HG02973 (cell line): ENCODE data around the gene SLC25A51.
A peak's percentile ranks its signal among the peaks of the same experiment; 100 is the strongest.
"Not testable (repeated sequence)": the region's sequence is repeated elsewhere in the genome, so short reads cannot be mapped to it uniquely, and the experiment has no call there.

Source experiments
- ATAC-seq: cut with Tn5 transposase; IDR thresholded peaks from one replicate; pipeline ENCODE4 v1.9.1; 2021; ENCODE audit warnings: moderate library complexity; ENCODE audit not compliant: unreplicated experiment

The SLC25A51 gene

DNA sequence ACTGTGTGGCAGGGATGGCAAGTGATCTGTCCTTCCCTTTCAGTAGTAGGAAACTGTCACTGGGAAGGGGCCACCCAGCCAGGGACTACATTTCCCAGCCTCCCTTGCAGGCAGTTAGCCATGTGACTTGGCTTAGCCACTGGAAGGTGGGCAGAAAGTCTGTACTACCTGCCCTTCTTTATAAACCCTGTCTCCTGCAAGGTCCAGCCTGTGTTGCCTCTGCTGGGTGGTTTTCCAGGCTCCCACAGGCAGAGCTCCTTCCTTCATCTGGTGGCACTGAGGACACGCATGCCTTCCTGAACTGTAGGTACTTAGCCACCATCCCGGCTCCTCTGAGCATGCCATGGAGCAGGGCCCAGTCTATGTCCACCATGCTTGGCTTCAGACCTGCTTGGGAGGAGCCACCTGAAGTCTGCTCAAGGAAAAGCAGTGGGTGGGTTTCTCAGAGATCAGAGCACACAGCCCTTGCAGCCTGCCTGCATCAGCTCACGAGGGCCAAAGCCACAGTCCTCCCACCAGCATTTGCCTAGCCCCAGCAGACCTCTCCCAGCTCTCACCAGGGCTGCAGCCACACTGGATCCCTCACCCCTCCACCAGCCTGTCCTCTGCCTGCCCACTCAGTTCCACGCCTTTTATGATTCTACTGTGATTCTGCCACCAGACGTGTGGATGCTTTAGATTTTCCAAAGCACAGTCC, 16.7 kb upstream of the SLC25A51 start:
- peak; percentile 67 for ATAC-seq

DNA sequence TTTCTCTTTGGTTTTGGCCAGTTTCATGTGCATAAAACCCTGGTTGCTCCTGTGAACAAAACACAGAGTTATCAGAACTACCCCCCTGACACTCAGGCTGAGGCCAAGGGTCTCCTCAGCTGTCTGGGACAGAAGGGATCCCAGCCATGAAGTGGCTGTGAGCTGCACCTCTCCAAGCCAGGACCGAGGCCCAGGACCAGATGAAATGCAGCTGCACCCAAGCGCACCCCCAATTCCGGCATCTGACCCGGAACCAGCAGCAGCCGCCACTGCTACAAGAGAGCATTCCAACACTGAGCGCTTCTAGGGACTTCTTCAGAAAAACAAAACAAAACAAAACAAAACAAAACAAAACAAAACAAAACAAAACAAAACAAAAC, 16.0 kb upstream of the SLC25A51 start:
- no peak for ATAC-seq

DNA sequence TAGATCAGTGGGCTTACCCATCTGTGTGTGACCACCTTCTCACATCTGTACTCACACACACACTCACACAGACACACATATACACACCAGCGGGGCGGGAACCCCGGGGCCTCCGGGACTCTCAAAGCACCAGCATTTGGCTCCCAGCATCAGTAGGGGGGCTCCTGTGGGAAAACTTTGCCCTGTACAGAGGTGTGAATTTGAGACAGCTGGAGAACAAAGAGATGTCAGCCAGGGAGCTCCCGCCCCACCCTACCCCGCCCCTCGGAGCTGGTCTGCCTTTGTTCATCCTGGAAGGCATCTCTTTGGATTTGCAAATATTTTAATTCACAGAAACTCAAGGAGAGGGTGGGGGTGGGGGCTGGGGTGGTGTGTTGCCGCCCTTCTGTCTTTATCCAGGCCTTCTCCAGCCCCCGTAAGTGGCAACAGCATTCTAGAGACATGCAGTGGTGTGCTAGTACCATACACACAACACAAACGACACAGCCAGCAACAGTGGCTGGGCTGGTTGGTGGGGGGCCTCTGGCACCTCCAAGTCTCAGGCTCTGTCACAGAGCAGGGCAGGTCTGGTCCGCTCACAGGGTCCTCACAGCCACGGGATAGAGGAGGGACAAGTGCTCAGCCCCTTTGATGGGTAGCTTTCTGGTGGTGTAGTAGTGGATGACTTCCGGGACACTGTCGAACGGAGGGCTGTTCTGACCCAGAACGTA, 15.5 kb upstream of the SLC25A51 start:
- no peak for ATAC-seq

DNA sequence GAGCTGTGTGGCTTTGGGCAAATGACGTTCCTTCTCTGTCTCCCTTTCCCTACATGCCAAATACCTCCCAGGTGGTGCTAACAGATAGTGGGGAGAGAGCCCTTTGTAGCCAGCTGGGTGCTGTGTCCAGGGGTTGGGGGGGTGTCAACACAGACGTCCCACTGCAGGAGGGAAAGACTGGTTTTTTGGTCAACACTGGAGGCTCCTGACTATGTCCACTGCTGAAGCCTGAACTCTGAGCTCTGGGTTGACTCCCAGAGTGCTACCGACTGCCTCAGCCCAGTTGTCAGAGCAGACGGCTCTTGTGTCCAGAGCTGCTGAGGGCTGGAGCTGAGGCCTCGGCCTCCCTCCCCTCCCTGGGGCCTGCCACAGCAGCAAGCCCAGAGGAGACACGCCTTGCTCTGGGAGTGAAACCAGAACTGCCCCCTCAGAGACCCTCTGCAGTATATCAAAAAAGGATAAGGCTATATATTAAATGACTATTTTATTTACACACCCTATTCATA, 14.8 kb upstream of the SLC25A51 start:
- no peak for ATAC-seq

DNA sequence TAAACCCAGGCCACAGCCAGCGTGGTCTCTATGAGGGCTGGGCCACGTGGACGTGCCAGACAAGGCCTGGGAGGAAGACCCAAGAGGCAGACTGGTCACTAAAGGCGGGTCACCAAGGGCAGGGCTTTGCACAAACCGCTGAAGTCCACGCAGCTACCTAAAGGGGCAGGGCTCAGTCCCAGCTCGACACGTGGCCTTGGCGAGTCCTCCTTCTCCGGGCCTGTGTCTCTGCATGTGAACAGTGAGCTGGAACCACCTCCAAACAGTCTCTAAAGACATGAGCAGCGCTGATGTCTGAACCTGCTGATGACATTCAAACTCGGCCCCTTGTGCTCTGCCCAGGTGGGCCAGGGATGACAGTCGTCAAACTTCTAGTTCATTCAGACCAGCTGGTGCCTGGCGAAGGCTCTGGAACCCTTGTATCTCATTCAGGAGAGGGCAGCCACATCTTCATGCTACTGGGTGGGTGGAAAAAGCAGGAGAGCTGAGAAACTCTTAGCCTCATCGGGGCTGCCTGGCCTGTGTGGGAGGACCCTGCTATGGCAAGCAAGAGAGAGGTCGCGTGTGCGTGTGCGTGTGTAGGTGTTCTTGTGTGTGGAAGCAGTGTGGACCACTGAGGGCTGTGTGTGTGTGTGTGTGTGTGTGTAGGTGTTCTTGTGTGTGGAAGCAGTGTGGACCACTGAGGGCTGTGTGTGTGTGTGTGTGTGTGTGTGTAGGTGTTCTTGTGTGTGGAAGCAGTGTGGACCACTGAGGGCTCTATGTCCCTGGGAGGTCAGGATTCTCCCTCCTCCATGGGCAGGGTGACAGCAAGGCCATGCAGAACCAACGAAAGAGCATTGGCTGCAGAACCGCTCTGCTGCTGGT, 14.1 kb upstream of the SLC25A51 start:
- ATAC-seq: no peak

DNA sequence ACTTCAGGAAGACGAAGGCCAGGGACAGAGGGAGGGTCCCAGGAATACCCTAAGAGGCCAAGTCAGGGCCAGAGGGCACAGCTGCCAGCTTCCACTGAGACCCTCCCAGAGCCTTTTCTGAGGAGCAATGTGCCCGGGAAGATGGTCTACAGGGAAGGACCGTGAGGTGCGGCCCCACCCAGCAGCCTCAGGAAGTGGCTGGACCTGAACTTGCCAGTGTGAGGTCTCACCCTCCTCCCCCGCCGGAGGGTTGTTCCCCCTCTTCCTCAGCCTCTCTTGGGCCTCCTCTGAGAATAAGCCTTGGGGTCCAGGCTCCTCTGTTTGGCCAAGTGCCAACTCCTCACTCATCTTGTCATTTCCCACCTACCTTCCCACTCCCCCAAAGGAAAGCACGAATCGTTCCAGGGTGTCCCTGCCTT, 13.4 kb upstream of the SLC25A51 start:
- ATAC-seq: no peak

DNA sequence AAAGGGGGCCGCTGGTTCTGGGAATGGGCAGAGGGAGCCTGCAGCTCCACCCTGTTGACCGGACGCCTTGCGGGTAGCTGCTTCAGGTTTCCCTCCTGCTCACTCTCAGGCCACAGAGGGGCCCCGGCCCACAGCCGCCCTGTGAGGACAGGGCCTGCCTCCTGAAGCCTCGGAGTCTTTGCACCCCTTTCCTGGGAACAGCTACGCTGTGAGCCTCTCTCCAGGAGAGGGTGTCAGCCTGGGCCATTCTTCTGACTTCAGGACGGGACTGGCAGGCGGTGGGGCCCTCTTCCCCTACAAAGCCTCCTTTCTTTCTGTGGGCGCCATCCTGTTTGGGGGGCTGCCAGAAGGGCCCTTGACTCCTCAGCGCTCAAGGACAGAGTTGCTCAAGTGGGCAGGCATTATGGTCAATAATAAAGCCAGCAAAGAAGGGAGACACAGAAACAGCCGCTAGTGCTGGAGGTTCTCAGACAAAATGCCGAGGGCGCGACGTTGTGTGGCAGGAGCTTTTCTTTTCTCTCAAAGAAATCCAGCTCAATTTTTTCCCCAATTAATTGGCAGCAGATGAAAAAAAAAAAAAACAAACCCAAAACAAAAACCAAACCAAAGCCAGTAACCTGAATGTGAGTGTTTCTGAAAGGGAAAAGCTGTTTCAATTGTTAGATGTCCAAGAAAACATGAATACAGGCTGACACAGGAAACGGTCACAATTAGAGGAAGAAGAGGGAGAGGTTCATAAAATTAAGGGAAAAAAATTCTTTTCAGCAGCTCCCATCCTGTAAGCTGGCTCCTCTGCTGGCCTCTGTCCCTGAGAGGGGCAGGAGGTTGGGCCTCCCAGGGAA, 12.8 kb upstream of the SLC25A51 start:
- ATAC-seq: no peak

DNA sequence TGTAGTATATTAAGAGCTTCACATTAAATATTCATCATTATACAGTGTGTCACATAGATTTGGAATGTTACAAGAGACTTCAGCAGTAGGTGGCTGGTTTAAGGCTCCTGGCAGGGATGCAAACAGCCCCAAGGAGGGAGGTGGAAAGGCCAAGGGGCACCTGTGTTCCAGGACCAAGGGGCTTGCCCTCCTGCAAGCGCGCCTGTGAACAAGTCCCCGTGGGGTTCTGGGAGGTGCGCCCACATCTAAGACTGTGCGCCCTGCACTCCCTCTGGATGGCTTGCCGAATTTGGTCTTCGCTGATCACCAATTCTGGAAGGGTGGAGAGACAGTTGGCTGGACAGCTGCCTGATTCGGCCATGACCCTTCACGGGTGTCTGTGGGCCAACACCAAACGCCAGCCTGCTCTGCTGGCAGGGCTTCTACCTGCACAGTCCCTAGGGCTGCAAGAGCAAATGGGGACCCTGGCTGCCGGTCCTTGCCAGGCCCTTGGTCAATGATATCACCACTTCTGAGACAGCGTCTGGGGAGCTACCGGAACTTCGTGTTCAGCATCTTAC, 12.1 kb upstream of the SLC25A51 start:
- ATAC-seq: no peak

DNA sequence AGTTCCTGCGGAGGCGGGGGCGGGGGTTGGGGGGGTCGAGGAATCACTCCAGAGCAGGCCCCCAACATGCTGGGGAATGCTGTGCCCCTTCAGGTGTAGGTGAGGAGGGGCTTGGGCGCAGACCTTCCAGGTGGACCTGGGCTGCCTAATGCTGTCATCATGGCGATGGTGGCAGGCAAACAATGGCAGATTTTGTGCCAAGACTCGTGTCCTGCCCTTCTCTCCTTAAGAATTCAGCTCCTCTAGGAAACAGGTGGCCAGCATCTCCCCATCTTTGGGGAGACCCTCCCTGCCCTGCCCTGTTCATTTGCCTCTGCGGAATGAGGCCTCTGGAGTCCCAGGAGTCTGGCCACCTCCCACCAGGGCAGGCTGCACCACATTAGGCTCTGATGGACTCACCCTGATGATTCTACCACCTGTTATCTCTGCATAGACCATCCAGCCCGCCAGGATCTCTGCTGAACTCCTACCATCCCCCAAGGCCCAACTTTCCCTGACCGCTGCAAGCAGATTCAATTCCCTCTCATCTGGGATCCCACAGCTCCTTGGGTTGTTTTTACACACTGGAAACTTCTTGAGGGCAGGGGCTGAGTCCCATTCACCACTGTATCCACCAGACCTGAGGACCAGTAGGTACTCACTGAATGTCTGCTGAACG, 10.9 kb upstream of the SLC25A51 start:
- ATAC-seq: no peak

DNA sequence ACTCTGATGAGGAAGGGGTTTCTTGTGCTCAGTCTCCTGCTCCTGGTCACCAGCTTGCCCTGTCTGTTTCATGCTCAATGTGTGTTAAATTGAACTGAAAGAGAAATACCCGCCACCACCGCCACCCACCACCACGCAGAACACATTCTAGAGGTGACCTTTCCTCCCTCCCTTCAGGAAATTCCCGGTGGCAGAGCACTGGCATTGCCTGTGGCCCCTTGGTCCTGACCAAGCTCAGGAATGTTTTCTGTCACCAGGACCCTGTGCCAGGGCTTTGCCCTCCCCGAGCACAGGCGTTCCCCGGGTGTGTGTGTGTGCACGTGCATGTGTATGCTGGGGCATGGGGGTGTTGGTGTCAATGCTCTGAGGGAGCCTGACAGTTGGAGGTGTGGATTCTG, 10.2 kb upstream of the SLC25A51 start:
- no peak for ATAC-seq

DNA sequence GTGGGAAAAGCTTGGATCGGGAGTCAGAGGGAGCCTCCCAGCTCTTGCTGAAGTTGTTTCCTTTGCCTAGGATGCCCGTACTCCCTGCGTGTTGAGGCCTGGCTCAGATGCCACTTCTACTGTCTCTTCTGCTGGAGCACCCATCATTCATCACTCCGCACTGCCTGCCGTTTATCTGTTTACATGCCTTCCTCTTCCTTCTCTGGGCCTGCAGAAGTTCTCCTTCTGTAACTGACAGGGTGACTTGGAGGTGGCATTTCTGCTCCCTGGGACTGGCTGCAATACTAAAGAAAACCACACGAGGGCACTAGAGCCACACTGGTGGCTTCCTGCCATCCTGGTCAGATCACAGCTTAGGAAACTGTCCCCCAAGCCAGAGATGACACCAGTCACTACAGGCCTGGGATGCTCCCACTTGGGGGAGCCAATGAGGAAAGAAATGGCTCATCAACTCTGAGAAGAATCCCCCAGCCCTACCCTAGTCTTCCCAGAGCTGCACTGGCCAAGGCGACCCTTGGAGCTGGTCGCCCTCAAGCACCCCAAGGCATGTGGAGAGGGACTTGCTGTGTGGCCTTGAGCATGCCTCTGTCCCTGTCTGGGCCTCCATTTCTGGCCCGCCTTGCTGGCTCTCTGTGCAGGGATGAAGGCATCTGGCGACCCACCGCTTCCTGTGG, 9.7 kb upstream of the SLC25A51 start:
- no peak for ATAC-seq

DNA sequence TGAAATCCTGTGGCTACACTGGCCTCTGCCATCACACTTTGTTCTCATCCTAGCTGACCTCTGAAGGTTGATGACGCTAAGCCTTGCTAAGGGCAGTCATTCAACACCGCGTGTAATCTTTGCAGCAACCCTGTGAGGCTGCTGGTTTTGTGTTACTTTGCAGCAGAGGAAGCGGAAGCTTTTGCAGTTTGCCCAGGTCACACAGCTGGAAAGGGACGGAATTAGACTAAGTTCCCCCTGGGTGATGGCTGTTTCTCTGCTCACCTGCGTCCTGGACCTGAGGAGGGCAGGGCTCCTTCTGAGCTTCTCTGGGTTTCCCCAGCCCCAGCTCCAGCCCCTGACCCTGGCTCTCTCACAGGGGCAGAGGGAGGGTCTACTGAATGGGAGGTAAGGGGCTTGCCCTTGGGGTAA, 7.3 kb upstream of the SLC25A51 start:
- no peak for ATAC-seq

DNA sequence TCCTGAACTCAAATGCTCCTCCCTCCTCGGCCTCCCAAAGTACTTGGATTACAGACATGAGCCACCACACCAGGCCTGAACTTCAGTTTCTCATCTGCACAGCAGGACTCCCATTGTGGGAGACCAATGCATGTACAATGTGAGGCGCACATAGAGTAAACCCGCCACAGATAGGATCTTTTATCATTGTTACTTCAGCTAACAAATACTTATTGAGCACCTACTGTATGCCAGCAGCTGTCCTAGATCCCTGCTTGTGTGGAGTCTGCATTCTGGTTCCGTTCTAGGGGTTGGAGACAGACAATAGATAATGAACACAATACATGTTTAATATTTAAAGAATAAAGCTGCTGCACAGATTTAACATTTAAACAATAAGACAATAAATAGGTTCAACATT, 6.3 kb upstream of the SLC25A51 start:
- no peak for ATAC-seq

DNA sequence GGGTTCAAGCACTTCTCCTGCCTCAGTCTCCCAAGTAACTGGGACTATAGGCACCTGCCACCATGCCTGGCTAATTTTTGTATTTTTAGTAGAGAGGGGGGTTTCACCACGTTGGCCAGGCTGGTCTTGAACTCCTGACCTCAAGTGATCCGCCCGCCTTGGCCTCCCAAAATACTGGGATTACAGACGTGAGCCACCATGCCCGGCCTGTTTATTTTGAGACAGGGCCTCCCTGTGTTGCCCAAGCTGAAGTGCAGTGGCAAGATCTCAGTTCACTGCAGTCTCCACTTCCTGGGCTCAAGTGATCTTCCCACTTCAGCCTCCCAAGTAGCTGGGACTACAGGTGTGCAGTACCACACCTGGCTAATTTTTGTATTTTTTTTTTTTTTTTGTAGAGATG, 5.9 kb upstream of the SLC25A51 start:
- ATAC-seq: not testable (repeated sequence)

DNA sequence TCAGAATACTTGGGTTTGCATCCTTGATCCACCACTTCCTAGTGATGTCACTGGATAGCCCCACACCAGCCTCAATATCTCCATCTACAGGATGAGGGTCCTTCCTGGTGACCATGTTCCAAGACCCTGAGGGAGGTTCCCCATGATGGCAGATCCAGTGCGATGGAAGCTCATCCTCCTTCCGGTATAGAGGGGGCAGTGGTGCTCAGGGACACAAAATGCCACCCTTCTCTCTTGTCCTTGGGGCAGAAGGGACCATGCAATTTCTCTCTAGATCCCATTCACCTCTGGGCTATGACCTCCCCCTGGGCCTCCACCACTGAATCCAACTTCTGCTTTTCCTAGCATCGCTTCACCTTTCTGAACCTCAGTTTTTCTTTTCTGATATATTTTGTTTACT, 5.4 kb upstream of the SLC25A51 start:
- no peak for ATAC-seq

DNA sequence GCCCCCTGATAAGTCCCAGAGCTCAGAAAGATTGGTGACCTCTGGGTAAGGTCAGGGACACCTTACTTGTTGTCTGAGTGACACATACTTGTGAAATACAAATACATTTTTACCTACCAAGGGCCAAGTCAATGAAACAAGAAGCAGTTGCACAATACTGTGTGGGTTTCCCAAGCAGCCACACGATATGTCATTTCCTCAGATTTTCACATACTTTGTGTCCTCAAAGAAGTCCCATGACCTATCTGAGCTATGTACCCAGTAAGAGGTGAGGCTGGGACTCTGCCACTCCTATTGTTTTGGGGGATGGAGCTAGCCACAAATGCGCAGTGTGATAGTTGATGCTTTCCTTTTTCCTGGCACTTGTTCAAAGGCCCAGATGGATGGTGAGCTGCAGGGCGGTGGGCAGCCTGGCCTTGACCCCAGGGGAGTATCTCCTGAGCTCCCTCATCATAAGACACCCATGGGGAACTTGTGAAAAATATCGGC, 4.8 kb upstream of the SLC25A51 start:
- no peak for ATAC-seq

DNA sequence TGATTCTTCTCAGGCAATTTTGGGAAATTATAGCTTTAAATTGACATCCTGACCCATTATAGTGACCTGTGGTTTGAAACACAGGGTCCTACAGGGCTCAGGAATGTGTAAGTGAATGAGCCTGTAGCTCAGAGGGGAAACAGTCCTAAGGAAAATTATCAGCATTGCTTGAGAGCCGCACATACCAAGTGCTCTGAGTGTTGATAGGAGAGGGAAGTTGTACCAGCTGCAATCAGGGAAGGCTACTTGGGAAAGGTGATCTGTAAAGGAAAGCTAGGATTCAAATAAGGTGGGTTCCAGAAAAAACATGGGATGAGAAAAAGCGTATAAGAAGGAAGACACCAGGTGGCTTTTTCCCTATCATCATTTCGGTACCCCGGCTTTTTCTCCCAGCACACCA, 4.4 kb upstream of the SLC25A51 start:
- ATAC-seq: no peak

DNA sequence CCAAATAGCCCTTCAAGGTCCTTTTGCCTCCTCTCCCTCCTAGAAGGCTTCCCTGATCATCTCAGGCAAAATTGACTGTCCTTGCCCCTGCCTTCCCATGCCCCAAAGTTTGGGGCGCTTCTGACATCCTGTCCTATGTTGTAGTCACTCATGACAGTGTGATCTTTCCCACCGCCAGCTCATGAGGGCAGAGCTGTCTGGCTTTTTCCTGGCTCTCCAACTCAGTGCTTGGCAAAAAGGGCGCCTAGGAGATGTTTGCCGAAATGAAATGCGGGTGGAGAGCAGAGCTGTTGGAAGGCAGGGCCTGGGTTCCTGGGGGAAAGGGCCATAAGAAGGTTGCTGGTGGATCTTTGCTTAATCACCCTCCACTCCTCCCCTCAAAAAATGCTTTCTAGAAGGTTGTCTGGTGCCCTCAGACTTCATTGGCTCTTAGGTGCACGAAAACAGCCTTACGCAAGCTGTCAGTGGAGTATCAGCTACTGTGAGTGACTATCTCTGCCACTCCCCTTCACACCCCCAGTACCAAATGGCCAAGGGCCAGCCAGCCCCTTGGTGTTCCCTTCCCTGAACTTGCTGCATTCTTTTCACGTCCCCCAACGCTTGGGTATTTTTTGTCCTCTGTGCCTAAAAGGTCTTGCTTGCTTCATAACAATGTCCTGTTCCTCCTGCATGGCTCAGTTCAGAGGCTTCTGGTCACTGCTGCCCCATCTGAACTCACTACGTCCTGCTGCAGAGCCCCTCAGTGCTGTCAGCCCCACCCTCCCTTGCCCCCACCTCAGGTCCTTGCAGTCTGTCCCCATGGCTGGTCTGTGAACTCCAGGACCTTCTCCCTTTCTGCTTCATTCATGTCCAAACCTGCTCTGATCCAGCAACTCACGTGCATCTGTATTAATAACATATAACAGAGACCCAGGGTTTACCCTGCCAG, 2.6 kb upstream of the SLC25A51 start:
- ATAC-seq: no peak
